ENCODE results near the gene EEF1A2. TPM values are rescaled to one million over a fixed set of nuclear protein-coding genes. Genes with fewer than 3 reads are reported as not detected.

The EEF1A2 gene
- total RNA-seq, 6 experiments from 2014 or later, result 0.22 to 153 (median 1.0) TPM

GRCh38 chr20:63469713-63470101 is 29.2 kb downstream of the EEF1A2 start:
- no peak for DNase-seq
- TF ChIP-seq CTCF (IDR thresholded peaks at IDR 0.05) (no peak), POLR2A (IDR thresholded peaks at IDR 0.05) (no peak)

GRCh38 chr20:63469019-63469712 is 29.7 kb downstream of the EEF1A2 start:
- DNase-seq (no peak), ATAC-seq (no peak)
- TF ChIP-seq POLR2A (IDR thresholded peaks at IDR 0.05) (no peak), CTCF (IDR thresholded peaks at IDR 0.05) (no peak)
- Histone ChIP-seq H3K27me3 (peaks cover 0 to 17% of the 10 kb centered on the region in 2 donors), H3K9me3 (no peaks in the 10 kb centered on the region), H3K36me3 (no peaks in the 10 kb centered on the region), H3K4me3 (no peak overlapping the region), H3K4me1 (peaks cover 0 to 4% (median 0%) of the 10 kb centered on the region in 4 donors), H3K27ac (no peak overlapping the region)
- WGBS (ENCODE audit: insufficient coverage, low coverage, low lambda C conversion rate, missing lambda C conversion rate), result 33% methylated on average over 1 of the region's 22 CpGs
- intact Hi-C loops (cut with DNase I), result no loop called here

More at GRCh38 chr20:63469713-63470101, 29.2 kb downstream of the EEF1A2 start:
- WGBS (ENCODE audit: insufficient coverage, low coverage, low lambda C conversion rate, missing lambda C conversion rate), result no CpG with 5 or more reads among the region's 13 CpGs
- Histone ChIP-seq H3K27ac (no peak overlapping the region), H3K9me3 (no peaks in the 10 kb centered on the region), H3K36me3 (no peaks in the 10 kb centered on the region), H3K27me3 (peaks cover 0 to 17% of the 10 kb centered on the region in 2 donors), H3K4me3 (no peak overlapping the region), H3K4me1 (peaks cover 0 to 4% (median 0%) of the 10 kb centered on the region in 4 donors)
- no peak for ATAC-seq
- intact Hi-C loops (cut with DNase I), result no loop called here

GRCh38 chr20:63468421-63468820 is 30.5 kb downstream of the EEF1A2 start:
- H3K4me1 ChIP-seq, result peaks cover 0 to 4% (median 0%) of the 10 kb centered on the region in 4 donors
- ATAC-seq (no peak), DNase-seq (no peak)
- H3K27me3 ChIP-seq, result peaks cover 0 to 17% of the 10 kb centered on the region in 2 donors
- TF ChIP-seq CTCF (IDR thresholded peaks at IDR 0.05), result no peak
- TF ChIP-seq POLR2A (IDR thresholded peaks at IDR 0.05), result no peak
- WGBS (ENCODE audit: insufficient coverage, low coverage, low lambda C conversion rate, missing lambda C conversion rate), result 67% methylated on average over 6 of the region's 12 CpGs
- H3K36me3 ChIP-seq, result no peaks in the 10 kb centered on the region
- H3K4me3 ChIP-seq, result no peak overlapping the region
- no peaks in the 10 kb centered on the region for H3K9me3 ChIP-seq
- intact Hi-C loops (cut with DNase I), result no loop called here
- no peak overlapping the region for H3K27ac ChIP-seq

- Histone ChIP-seq H3K27ac (no peak overlapping the region), H3K4me3 (no peak overlapping the region), H3K27me3 (peaks cover 0 to 17% of the 10 kb centered on the region in 2 donors), H3K36me3 (no peaks in the 10 kb centered on the region), H3K9me3 (no peaks in the 10 kb centered on the region), H3K4me1 (peaks cover 0 to 4% (median 0%) of the 10 kb centered on the region in 4 donors)
- TF ChIP-seq POLR2A (IDR thresholded peaks at IDR 0.05) (no peak), CTCF (IDR thresholded peaks at IDR 0.05) (no peak)
- no peak for DNase-seq
- 47% methylated on average over 5 of the region's 19 CpGs for WGBS (ENCODE audit: insufficient coverage, low coverage, low lambda C conversion rate, missing lambda C conversion rate)
- intact Hi-C loops (cut with DNase I), result no loop called here
- ATAC-seq, result no peak
Observed at GRCh38 chr20:63467294-63468083, 31.4 kb downstream of the EEF1A2 start.

Measured in right lobe of liver (tissue), 6 donors.